HG03439 (cell line): ENCODE measurements around the gene PLEKHG3.

Source experiments
- ATAC-seq: cut with Tn5 transposase; IDR thresholded peaks from one replicate; pipeline ENCODE4 v1.9.1; 2021; ENCODE audit warnings: mild to moderate bottlenecking, moderate library complexity; ENCODE audit not compliant: unreplicated experiment

Gene PLEKHG3

GRCh38 chr14:64743061-64743460 is 38.8 kb downstream of the PLEKHG3 start:
- ATAC-seq = no peak

DNA sequence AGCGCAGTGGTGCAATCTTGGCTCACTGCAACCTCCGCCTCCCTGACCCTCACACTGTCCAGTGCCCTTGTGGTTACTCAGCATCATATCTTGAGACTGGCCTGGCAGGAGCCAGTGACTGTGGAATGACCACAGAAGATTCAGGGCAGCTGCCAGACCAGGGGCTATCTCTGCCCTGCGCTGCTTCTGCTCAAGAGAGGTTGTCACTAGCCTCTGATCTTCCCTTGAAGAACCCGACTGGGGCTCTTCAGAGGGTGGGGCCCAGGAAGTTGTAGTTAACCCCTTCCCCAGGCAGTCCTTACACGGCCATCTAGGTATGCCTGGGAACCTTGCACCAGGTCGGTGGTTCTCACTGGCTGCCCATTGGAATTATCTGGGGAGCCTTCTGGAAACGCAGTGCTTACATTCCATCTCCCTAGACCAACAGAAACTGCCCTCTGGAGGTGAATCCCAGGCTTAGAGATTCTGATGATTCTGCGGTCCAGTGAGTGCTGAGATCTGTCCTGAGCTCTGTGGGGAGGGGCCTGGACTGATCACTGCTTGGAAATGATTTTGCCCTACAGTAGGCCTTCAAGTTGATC is 41.4 kb downstream of the PLEKHG3 start:
- no peak for ATAC-seq

- ATAC-seq = no peak
These were observed 42.4 kb downstream of the PLEKHG3 start for GRCh38 chr14:64746298-64747250.

DNA sequence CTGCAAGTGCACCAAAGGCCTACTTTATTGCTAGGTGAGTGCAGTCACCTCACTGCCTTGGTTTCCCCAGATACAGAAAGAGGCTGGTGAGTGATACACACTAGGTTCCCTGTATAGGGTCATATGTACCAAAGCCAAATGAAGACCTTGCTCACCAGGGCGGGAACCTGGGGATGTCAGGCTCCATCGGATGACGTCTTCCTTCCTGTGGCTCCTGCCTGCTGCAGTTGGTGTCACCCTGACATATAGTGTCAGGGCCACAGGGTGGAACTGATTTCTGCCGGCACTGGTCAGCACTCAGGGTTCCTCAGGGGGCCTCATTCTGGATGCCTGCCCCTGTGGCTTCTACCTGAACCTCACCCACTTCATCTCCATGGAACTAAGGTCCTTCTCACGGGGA is 43.1 kb downstream of the PLEKHG3 start:
- no peak for ATAC-seq

DNA sequence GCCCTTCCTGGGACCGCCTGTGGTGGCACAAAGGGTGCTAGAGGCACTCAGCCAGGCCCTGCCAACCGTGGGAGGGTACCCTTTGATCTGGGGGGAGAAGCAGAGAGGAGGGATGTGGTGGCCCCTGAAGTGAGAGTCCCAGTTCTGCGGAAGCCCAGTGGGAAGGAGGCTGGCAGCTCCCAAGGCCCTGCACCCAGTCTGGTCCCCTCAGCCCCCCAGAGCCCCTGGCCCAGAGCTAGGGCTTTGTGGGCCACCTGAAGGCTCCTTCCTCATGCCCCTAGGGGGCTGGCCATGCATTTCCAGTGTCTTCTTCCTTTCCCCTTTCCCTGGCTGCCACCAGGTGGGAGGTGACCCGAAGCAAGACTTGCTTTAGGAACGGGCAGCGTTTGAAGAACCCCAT is 44.3 kb downstream of the PLEKHG3 start:
- no peak for ATAC-seq

DNA sequence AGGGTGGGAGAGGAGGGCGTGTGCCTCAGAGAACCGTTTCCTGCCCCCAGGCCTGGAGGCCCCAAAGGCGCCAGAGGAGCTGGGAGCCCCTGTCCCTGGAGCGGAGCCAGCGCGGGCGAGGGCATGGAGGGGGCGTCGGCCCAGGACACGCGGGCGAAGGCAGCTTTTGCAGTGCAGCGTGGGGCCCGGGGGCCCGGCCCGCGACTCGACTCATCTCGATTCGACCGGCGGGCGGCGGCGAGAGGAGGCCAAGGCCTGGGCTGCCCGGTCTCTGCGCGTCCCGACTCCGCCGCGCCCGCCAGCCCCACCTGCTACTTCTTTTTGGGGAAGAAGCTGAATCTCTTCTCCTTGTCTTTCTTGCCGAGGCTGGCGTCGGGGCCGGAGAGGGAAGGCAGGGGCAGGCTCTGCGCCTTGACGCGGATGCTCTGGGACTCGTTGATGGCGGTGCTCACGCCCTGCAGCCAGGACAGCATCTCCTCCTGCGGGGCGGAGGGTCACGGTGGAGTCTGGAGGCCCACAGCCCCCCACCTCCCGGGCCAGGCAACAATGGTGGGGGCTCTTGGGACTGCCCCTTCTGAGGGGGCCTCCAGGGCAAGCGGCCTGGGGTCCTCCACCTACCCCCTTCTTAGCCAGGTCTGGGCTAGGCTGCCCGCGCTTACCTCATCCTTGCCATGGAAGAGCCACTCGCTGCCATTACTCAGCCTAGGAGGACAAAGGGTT is 44.9 kb downstream of the PLEKHG3 start:
- ATAC-seq = no peak

GRCh38 chr14:64752909-64753308 is 48.7 kb downstream of the PLEKHG3 start:
- no peak for ATAC-seq

GRCh38 chr14:64753374-64753773 is 49.1 kb downstream of the PLEKHG3 start:
- ATAC-seq = no peak

DNA sequence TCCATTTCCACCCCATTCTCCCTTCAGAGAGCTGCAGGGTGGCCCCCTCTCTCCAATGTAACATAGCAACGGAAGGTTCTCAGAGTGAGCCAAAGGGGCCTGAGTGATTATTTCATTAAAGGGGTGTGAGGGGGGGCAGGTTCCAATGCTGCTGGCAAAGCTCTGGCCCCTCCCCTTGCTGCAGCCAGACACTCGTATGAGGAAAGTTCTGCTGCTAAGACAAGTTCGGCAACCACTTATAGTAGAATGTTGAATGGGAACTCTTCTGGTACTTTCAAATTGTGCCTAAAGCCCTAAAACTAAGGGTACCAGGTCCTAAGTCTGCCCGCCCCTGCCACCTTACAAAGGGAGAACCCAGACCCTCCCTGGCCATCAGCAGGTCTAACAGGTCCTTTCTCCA is 49.8 kb downstream of the PLEKHG3 start:
- ATAC-seq = no peak

DNA sequence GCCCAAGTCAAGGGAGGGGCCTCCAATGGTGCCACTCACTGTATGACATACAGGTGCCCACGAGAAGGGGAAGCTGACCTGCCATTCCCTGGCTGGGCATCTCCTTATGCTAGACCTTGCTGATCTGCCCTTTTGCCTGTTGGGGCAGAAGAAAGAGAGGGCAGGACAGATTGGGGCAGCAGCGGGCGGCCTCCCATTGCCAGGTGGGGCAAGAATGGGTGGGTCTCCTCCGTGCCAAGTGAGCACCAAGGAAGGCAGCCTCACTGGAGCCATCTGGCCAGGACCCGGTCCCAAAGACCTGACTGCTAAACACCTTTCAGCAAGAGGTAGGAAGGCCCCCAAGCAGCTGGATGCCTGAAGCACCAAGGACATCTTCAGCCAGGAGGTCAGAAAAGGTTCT is 50.5 kb downstream of the PLEKHG3 start:
- ATAC-seq = no peak

GRCh38 chr14:64755781-64756221 is 51.6 kb downstream of the PLEKHG3 start:
- no peak for ATAC-seq

DNA sequence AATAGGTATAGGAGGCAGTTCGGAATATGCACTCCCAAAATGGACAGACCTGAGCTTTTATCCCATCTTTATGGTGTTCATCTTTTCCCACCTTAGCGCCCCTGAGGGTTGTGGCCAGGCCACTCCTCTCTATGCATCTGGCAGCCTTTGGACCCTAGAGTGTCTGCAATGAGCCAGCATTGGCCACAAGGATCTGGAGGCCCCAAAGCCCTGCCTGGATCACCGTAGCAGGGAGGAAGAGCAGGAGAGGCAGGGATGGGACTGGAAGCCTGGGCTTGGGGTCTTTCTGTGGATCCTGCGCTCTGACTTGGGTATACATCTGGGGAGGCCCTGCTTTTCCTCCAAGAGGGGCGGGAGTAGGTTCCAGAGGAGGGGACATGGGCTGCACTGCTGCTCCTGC is 52.5 kb downstream of the PLEKHG3 start:
- no peak for ATAC-seq

DNA sequence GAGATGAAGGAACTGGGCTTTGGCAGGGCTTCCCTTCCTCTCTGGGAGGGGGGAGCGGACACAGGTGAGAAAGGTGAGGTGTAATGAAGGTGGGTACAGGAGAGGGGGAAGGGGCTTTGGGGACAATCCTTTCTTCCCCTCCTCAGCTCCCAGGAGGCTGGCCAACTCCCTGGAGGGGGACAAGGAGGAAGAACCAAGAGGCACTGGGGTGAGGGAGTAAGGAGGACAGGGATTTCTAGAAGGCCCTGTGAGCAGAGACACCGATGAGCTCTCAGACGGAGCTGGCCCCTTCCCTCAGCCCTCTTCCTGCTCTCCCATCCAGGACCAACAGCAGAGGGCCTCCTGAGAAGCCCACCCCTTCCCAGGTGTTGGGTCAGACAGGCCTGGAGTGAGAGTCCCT is 53.4 kb downstream of the PLEKHG3 start:
- ATAC-seq = no peak

DNA sequence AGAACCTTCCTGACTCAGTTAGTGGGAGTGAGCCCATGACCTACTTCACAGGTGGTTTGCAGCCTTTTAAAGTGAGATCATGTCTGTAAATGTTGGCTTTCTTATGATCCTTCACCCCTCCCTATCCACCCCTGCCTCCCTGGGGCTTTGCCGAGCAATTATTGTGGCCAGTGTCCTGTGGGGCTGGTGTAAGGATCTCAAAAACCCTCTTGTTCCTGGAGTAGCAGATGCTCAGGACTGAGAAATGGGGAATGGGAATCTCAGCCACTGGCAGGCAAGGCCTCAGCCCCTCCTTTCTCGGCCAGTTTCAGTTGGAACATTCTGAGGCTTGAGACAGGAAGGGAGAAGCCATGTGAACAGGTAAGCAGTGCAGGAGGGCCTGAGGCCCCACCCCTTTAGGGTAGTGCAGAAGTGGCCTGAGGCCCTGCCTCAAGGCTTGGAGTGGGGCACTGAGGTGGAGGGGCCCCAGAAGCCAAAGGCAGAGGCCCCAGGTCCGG is 53.8 kb downstream of the PLEKHG3 start:
- no peak for ATAC-seq

DNA sequence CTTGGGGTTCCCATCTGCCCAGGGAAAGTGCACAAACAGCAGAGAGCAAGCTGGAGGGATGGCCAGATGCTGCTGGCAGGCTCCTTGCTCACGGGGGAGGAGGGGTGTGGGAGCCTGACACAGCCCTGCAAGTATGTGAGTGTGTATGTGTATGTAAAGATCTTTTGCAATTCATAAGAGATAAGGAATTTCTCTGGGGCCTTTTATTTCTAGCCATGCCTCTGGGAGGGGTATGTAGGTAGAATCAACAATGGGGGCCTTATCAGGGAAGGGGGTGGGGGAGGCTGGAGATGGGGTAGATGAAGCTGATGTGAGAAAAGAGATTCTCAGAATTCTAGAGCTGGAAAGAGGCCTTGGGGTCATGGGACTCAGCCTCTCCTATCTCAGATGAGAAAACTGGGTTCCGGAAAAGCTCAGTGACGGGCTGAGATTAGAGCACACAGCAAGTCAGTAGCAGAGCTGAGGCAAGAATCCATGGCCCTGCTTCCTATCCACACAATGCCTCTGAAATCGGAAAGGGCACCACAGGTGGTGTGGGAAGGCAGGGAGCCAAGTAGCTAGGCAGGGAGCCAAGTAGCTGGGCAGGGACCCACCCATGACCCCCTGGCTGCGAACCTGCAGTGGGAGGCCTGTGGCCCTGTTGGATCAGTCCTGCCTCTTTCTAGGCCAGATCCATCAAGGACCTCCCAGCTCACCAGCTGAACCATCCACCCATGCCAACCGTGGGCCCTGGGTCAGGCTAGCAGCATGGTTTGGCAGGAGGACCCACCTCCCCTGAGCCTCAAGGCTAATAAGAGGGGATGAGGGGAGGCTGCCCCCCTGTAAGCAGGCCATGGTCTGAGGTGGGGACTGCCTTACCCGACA is 54.7 kb downstream of the PLEKHG3 start:
- no peak for ATAC-seq

- ATAC-seq = no peak
These were observed 55.3 kb downstream of the PLEKHG3 start for GRCh38 chr14:64759555-64759938.

- ATAC-seq = no peak
These were observed 56.0 kb downstream of the PLEKHG3 start for GRCh38 chr14:64760146-64760755.

- no peak for ATAC-seq
These were observed 56.7 kb downstream of the PLEKHG3 start for GRCh38 chr14:64760916-64761315.

DNA sequence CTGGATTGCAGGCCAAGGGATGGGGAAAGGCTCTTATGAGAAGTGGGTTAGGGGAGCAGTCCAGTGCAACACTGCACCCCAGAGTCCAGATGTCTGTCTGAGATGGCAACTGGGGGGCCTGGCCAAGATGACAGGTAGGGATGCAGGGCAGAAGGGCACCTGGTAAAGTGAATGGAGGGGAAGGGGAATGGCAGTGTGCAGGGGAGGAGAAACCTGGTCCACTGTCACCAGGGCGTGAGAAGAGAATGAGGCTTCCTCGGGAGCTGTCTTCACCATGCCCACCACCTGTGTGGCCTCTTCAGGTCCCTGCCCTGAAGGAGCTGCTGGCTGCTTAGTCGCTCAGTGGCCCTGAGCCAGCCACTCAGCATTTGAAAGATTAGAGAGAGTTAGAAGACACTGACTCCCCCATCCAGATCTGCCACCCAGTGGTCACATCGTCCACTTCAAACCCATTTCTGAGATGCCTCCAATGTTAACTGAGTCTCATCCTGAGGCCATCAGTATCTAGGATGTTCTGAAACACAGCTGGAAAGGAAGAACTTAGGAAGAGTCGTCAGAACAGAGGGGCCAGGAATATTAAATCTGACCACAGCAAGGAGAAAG is 57.3 kb downstream of the PLEKHG3 start:
- ATAC-seq = no peak
